ENCODE results near the gene AUTS2.

- TF ChIP-seq CTCF (IDR thresholded peaks at IDR 0.05) (no peak), POLR2AphosphoS5 (IDR thresholded peaks at IDR 0.05; ENCODE audit: insufficient read depth in 1 of 2, low read depth in 1 of 2) (no peak)
Observed at GRCh38 chr7:70777251-70777650, 1179.0 kb downstream of the AUTS2 start.

Data from vagina (tissue), 2 donors.